ENCODE data around the gene WBP1.

DNA sequence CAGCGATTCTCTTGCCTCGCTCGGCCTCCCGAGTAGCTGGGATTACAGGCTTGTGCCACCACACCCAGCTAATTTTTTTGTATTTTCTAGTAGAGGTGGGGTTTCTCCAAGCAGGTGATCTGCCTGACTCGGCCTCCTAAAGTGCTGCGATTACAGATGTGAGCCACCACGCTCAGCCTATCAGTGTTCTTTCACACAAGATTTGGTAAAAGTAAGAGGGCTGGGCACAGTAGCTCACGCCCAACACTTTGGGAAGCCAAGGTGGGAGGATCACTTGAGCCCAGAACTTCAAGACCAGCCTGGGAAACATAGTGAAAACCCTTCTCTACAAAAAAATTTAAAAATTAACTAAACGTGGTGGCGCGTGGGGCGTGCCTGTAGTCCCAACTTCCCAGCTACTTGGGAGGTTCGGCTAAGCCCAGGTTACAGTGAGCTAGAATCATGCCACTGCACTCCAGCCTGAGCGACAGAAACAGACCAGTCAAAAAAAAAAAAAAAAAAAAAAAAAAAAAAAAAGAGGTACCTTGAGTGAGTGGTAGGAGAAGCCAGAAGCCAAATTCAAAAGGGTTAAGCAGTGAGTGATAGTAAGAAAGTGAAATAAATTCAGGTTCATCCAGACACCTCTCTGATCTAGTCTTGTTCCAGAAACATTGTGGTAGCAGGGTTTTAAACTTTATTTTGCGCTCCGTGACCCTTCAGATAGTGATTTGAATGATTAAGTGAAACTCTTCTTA is 13.3 kb downstream of the WBP1 start:
- TF ChIP-seq, protein P1, sequence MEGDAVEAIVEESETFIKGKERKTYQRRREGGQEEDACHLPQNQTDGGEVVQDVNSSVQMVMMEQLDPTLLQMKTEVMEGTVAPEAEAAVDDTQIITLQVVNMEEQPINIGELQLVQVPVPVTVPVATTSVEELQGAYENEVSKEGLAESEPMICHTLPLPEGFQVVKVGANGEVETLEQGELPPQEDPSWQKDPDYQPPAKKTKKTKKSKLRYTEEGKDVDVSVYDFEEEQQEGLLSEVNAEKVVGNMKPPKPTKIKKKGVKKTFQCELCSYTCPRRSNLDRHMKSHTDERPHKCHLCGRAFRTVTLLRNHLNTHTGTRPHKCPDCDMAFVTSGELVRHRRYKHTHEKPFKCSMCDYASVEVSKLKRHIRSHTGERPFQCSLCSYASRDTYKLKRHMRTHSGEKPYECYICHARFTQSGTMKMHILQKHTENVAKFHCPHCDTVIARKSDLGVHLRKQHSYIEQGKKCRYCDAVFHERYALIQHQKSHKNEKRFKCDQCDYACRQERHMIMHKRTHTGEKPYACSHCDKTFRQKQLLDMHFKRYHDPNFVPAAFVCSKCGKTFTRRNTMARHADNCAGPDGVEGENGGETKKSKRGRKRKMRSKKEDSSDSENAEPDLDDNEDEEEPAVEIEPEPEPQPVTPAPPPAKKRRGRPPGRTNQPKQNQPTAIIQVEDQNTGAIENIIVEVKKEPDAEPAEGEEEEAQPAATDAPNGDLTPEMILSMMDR (IDR thresholded peaks at IDR 0.05) = no peak
- no peak for TF ChIP-seq POLR2A (IDR thresholded peaks at IDR 0.05)
- no peak for TF ChIP-seq EP300 (IDR thresholded peaks at IDR 0.05)
- no peak for TF ChIP-seq POLR2AphosphoS5 (IDR thresholded peaks at IDR 0.05)

All from suprapubic skin (tissue), 4 donors.